DND-41 (cell line): ENCODE measurements around the gene CCR2.

Experiments
- EZH2 ChIP-seq: IDR thresholded peaks from 3 replicates; pipeline ENCODE4 v1.6.1; 2012; ENCODE audit warnings: borderline replicate concordance, low read depth, mild to moderate bottlenecking, moderate library complexity, low read length, inconsistent platforms; ENCODE audit not compliant: severe bottlenecking
- TF ChIP-seq, protein P1 (sequence below): IDR thresholded peaks from 2 replicates; pipeline ENCODE4 v1.5.1; 2012; ENCODE audit warnings: borderline replicate concordance, low read length, moderate library complexity, mild to moderate bottlenecking; ENCODE audit not compliant: poor library complexity, severe bottlenecking; ENCODE audit errors: extremely low read depth

DNA sequence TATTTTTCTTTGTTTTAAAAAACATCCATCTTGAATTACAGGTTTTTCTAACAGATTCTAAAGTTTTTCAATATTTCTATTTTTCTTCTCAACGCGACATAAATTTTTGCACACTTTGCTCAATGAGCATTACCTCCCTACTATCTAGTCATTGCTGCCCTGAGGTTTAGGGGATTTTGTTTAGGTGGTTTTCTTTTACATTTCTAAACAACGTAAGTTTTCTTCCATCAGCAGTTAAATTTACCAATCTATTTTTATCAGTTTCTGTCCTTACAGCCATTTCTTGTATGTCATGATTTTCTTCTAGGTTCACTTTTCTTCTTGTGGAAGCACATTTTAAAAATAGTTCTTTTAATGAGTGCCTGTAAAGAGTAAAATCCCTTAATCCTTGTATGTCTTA, 49.2 kb upstream of the CCR2 start:
- TF ChIP-seq, protein P1, sequence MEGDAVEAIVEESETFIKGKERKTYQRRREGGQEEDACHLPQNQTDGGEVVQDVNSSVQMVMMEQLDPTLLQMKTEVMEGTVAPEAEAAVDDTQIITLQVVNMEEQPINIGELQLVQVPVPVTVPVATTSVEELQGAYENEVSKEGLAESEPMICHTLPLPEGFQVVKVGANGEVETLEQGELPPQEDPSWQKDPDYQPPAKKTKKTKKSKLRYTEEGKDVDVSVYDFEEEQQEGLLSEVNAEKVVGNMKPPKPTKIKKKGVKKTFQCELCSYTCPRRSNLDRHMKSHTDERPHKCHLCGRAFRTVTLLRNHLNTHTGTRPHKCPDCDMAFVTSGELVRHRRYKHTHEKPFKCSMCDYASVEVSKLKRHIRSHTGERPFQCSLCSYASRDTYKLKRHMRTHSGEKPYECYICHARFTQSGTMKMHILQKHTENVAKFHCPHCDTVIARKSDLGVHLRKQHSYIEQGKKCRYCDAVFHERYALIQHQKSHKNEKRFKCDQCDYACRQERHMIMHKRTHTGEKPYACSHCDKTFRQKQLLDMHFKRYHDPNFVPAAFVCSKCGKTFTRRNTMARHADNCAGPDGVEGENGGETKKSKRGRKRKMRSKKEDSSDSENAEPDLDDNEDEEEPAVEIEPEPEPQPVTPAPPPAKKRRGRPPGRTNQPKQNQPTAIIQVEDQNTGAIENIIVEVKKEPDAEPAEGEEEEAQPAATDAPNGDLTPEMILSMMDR: no peak
- no peak for TF ChIP-seq EZH2
